ENCODE measurements around the gene POU3F3.
A peak's percentile ranks its signal among the peaks of the same experiment; 100 is the strongest.

POU3F3 gene

DNA sequence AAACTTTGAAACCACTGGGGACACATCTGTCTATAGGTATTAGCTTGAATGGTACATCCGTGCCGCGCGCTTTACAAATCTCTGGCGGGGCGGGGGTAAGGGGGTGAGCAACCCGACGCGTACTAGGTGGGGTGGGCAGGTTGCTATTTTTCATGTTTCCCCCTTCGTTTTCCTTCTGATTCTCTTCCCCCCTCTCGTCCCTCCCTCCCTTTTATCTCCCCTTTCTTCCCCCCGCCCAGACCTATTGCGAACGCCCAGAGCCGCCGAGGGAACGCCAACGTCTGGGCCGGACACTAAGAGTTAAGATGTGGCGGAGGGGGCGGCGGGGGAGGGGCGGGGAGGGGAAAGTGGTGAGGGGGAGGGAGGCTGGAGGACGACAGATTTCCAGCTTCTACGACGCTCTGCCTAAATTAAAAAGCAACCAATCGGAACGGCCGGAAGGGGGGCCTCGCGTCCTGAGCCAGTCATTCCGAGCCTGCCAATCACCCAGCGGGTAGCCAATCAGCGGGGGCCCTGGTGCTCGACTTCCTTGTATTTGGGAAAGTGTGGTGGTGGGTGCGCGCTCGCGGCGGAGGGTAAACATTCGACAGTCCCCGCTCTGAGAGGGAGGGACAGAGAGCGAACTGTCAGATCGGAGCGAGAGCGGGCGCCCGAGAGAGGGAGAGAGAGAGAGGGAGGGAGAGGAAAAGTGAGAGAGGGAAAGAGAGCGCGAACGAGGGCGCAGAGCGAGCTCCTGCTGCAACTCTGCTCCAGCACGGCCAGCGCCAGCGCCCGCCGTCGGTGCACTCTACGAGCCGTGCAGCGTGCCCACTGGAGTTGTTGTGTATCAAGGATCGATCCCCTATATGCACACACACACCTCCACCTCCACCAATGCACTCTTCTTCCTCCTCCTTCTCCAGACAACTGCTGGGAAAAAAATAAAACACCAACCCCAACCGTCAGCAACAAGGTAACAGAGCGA lies at the start of gene POU3F3:
Gene POU3F3 (plus strand): TSS at position 582 of the 964 bp plus-strand sequence. CDS start 1,396 bp downstream, outside the sequence.
- peak; percentile 80 for DNase-seq

DNA sequence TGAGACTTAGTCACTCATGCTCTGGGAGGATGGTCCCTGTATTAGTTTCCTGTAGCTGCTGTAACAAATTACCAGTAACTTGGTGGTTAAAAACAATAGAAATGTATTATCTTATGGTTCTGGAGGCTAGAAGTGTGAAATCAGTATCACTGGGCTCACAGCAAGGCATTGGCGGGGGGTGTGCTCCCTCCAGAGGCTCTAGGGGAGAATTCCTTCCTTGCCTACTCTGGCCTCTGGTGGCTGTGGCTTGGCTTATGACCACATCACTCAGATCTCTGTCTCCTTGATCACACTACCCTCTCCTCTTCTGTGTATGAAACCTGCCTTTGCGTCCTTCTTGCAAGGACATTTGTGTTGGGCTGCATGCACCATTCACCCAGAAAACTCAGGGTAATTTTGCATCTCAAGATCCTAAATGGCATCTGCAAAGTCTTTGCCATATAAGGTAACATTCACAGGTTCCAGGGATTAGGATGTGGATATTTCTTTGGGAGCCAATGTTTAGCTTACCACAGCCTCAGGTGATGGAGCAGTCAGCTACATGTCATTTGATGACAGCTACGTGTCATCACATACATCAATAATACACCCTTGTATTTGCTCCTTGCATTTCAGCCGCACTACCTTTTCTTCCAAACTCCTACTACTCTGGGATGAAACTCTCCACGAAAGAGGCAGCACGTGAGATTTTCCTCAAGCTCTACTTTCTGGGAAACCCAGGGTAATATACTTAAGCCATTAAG lies 49.6 kb upstream of the POU3F3 start:
- no peak for DNase-seq

GRCh38 chr2:104812286-104812685 lies 41.6 kb upstream of the POU3F3 start:
- peak; percentile 47 for DNase-seq

- DNase-seq = no peak
These were observed 37.8 kb upstream of the POU3F3 start for GRCh38 chr2:104816143-104816542.

DNA sequence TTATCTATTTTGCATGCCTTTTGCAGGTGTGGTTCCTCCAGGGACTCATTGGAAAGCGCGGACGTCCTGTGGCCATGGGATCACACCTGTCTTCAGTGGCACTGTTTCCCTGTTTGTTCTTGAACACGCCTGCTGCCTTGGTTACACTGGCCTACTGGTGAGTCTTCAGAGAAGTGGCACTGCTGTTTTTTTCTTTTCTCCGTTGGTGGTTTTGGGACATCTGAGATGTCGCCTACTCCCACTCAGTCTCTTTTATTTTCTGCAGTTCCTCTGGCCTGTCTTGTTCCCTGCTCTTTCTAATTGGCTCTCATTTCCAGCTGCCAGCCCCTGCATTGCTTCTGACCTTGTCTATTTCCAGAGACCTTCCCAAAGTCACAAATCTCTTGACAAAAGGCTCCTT lies 35.7 kb upstream of the POU3F3 start:
- no peak for DNase-seq

GRCh38 chr2:104820126-104820525 lies 33.8 kb upstream of the POU3F3 start:
- DNase-seq = no peak

GRCh38 chr2:104825124-104825865 lies 28.6 kb upstream of the POU3F3 start:
- peak; percentile 12 for DNase-seq

DNA sequence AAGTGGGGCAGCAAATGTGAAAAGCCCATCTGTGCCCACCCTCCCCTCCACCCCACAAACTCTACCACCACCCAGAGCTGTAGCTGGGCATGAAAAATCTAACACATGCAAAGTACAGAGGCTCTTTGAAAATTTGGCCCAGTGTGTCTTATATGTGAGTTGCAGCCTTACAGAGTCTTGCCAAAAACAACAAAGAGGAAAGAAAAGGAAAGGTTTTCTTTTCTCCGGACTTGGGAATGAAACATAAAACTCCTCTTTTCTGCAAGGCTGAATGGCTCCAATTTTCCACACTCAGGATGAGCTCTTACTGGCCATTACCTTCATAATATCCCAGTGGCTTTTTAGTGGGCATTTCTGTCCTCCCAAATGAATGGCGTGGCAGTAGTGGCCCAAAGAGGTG lies 27.9 kb upstream of the POU3F3 start:
- no peak for DNase-seq

DNA sequence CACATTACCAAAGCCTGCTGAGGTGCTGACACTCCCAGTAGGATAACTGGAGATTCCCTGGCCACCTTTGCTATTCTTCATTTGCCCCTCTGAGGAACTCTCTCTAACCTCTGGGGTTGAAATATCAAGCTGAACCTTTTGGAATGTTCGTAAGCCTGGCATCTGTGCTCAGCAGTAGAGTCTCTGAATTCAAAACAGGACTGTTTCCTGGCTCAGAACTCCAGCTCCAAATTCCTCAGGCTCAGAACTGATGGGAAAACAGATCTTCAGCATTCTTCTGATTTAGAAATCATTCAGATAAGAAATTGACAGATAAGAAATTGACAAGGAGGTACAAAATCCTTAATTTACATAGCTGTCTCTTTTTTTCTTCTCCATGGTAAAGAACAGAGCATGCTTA lies 22.2 kb upstream of the POU3F3 start:
- no peak for DNase-seq

- no peak for DNase-seq
These were observed 19.3 kb upstream of the POU3F3 start for GRCh38 chr2:104834431-104835153.

GRCh38 chr2:104836265-104836664 lies 17.6 kb upstream of the POU3F3 start:
- no peak for DNase-seq

- no peak for DNase-seq
These were observed 17.1 kb upstream of the POU3F3 start for GRCh38 chr2:104836841-104837240.

GRCh38 chr2:104840156-104840555 lies 13.8 kb upstream of the POU3F3 start:
- no peak for DNase-seq

GRCh38 chr2:104840893-104841585 lies 12.9 kb upstream of the POU3F3 start:
- DNase-seq = no peak

- no peak for DNase-seq
These were observed 12.2 kb upstream of the POU3F3 start for GRCh38 chr2:104841744-104842143.

- no peak for DNase-seq
These were observed 8.9 kb upstream of the POU3F3 start for GRCh38 chr2:104844807-104845551.

- no peak for DNase-seq
These were observed 8.4 kb upstream of the POU3F3 start for GRCh38 chr2:104845552-104845931.

GRCh38 chr2:104845946-104846785 lies 7.7 kb upstream of the POU3F3 start:
- no peak for DNase-seq

- DNase-seq = no peak
These were observed 6.9 kb upstream of the POU3F3 start for GRCh38 chr2:104846786-104847585.
